KOPT-K1 (cell line): ENCODE results near the gene NEURL4.

Experiments
- H3K27ac ChIP-seq: fragments of 200-600 bp; sonication (generic); 2 replicates; pipeline ENCODE4 v1.5.1; 2016; ENCODE audit warnings: antibody characterized with exemption, mild to moderate bottlenecking, low read depth, low read length; ENCODE audit not compliant: poor library complexity, severe bottlenecking
- H3K36me3 ChIP-seq: fragments of 200-600 bp; sonication (generic); 2 replicates; pipeline ENCODE4 v1.5.1; 2017; ENCODE audit warnings: antibody characterized with exemption, mild to moderate bottlenecking, low read length, moderate library complexity; ENCODE audit not compliant: insufficient read depth
- H3K9me3 ChIP-seq: fragments of 200-600 bp; sonication (generic); 2 replicates; pipeline ENCODE4 v1.5.1; 2017; ENCODE audit warnings: antibody characterized with exemption, low read length, mild to moderate bottlenecking; ENCODE audit not compliant: insufficient read depth, poor library complexity, severe bottlenecking

NEURL4 gene

DNA sequence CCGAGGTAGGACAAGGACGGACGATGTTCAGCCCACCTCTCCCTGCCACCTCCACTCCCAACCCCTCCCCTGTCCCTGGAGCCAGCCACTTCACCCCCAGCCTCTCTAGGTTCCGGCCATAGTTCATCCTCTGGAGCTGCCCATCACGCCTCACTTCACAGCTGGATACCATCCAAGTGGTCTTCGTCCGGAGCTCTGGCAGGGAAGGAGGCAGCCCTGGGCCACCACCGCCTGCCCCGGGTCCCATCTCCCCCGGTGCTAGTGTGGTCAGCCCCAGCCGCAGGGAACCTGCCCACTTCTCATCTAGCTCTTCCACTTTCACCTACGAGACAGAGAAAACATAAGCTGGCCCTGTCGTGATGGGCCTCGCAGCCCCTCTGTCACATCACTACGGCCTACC is 7.7 kb downstream of the NEURL4 start:
- no peaks in the 10 kb centered on the region for H3K9me3 ChIP-seq
- no peak overlapping the region for H3K27ac ChIP-seq
- H3K36me3 ChIP-seq, result peaks cover 89% of the 10 kb centered on the region

DNA sequence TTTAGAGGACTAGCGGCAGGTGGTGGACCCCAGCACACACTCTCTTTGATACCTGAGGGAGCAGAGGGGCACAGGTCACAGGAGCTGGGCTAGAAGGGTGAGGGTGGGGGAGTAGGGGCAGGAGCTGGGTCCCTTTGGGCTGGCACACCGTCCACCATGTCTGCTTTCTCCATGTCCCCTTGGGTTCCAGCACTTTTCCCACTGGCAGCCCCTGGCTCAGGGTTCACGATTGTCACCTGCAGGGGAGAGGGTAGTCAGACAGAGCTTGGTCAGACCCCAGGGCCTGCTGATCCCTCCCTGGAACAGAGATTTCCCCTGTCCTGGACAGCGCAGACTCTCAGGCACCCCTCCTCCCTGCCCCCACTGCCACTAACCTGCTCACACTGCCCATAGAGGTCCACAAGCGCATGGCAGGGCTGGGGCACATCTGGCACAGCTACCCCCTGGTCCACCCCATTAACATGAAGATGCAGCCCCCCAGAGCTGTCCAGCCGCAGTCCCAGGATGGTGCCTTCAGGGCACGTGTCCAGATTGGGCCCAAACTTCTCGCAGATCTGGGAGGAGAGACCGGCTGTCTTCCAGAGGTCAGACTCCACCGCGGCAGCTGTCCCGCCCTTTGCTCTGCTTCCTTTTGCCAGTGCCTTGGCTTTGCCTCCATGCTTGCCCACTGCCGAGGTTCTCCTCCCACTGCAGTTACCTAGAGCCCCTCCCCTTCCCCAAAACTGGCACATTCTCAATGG is 10.8 kb downstream of the NEURL4 start:
- H3K9me3 ChIP-seq, result no peaks in the 10 kb centered on the region
- H3K36me3 ChIP-seq, result peaks cover 73% of the 10 kb centered on the region
- no peak overlapping the region for H3K27ac ChIP-seq

DNA sequence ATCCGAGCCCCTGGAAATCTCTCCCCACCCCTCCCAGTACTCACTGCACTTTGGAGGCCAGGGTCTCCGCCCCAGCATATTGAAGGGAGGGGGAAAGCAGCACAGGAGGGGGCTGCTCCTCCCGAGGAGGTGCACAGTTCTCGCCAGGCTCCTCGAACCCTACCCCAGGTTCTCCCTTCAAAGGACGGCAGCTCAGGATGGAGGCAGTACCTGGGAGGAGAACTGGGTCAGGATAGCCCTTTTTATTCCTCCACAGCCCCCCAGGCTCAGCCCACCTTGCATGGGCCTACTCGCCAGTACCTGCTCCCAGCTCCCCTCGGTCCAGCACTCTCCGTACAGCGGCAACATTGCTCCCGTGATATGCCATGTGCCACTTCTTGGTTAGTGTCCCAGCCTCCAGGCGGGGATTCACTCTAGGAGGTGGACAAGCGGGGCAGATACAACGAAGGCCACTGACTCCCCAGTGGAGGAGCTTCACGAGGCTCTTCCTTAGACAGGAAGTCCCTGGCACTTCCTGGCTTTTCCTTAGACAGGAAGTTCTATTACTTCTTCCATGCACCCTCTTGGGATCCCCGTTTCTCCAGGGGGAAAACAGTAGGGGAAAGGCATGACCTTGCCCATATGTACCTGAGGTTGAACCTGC is 11.9 kb downstream of the NEURL4 start:
- H3K9me3 ChIP-seq, result no peaks in the 10 kb centered on the region
- no peak overlapping the region for H3K27ac ChIP-seq
- H3K36me3 ChIP-seq, result peaks cover 73% of the 10 kb centered on the region

DNA sequence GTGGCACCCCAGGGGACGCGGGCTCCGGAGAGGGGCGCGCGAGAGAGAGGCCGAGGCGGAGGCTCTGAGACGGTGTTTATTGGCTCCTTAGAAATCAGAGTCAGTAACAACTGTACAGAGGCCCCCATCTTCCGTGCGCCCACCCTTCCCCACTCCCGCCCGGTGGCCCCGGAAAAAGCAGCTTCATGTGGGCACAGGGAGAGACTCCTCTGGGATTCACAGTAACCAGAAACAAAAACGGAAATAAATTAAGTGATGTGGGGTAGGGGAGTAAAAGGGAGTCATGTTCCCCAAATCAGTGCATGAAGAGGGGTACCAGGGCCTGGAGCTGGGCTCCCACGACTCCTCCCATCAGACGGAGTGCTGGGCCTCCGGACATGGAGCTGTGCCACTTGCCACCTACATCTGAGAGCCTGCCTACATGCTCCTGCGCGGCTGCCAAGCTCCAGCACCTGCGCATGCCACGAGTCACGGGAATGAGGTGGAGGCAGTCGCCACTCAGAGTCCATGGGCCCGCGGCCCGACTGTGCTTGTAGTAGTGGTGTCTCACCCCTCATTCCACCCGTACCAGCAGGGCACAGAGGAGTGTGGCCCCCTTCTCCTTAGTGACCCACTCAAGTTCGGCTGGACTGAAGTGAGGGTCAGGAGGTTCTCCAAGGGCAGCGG is 13.4 kb downstream of the NEURL4 start:
- H3K9me3 ChIP-seq, result no peaks in the 10 kb centered on the region
- H3K36me3 ChIP-seq, result peaks cover 73% of the 10 kb centered on the region
- H3K27ac ChIP-seq, result peak overlapping the region; percentile 78

DNA sequence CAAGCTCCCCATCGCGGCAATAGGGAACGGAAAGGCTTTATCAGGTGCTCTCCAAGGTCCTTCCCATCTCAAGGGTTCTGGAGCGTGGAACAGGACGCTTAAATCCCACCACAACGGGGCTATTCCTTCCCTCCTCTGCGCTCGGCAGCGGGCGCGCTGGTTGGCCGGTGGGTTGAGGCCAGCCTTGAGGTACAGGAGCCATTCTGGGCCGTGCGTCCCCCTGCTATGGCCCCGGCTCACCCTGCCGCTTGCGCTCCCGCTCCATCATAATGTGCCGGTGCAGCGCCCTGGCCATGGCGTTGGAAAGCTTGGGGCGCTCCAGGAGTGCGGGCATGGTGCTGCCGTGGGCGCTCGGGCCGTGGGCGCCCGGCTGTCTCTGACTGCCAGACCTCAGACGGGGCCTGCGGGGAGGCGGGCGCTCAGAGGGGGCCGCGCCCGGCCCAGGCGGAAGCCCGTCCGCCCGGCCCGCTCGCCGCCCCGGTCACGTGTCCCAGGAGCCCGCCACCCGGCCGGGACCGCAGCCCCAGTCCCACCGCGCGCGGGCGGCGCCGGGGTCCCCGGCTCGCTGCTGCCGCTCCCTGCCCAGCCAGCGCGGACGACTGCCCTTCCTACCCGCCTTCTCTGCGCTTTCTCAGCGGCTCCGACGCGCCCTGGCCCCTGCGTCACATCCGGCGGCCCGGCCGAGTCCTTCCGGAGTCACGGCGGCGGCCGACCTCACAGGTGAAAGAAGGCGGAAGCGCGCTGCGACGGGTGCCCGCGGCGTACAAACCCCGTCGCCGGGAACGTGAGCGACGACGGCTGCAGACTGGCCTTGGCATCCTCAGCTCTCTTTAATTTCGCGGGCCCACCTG is 14.2 kb downstream of the NEURL4 start, which contains the start of gene GPS2:
Gene GPS2, minus strand, starts transcription at position 642 of the 851 bp plus-strand sequence. Its CDS starts 308 bp downstream, at position 334.
- no peaks in the 10 kb centered on the region for H3K9me3 ChIP-seq
- peaks cover 73% of the 10 kb centered on the region for H3K36me3 ChIP-seq
- H3K27ac ChIP-seq, result peak within 1 kb of the TSS; percentile 78

DNA sequence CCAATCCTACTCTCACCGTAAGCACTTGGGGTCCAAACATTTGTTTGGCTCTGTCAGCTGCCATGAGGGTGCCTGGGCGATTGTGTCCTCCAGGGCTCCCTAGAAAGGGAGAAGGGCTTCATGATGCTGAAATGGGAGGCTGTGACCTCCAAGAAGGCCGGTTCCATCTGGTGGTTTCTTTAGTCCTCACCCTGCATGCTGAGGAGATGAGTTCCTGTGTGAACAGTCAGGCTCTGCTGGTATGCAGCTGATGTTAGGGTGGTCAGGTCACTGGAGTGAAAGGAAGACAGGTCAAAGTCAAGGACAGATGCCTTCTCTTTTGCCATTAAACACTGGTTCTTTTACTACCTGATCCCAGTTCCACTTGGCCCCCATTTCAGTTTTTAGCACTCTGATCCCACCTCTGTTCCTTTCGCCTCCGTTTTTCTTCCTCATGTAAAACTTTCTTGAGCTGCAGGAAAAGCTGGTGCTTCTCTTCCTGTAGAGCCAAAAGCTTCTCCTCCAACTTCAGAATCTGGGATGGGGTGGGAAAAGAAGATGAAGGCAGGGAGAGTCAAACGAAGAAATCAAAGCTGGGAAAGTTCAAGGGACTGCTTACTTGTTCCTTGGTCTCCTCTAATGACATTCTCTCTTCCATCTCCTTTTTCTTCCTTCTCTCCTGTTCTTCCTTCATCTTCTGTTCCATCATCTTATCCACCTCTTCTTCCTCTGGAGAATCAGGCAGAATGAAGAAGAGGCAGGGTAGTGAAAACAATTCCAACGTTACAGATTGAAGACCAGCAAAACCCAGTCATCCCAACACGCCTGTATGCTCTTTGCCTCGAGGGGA is 15.0 kb downstream of the NEURL4 start:
- Histone ChIP-seq H3K36me3 (peaks cover 81% of the 10 kb centered on the region), H3K27ac (peak overlapping the region; percentile 78), H3K9me3 (no peaks in the 10 kb centered on the region)

DNA sequence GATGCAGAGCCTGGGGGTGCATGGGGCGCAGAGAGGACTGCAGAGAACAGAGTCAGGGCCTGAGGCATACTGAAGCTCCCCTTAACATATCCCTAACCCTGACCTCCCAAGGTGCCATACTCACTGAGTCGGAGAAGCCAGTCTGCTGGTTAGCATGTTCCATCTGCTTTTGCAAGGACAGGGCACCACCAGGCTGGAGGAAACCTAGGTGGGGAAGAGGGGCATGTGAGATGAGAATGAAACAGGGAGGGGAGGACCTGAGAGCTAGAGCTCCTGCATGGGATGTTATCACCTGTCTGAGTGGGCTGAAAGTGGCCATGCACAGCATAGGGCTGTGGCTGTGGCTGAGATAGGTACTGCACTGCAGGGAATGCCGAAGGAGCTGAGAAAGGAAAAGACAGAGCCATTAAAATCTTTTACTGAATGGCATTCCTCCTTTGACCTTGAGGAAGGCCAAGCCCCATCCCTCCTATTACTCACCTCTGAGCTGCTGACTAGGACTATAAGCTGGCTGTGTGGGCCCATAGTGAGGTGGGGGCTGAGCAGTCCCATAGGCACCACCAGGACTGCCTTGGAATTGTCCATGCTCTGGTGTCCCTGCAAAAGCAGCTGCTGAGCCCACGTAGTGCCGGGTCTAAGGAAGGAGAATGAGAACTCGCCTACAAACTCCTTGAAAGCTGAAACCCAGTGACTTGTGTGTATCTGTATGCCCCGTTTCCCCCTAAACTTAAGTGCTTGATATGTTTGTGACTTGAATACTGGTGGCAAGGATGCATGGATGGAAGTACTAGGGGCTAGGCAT is 15.8 kb downstream of the NEURL4 start:
- Histone ChIP-seq H3K36me3 (peaks cover 74% of the 10 kb centered on the region), H3K27ac (no peak overlapping the region), H3K9me3 (no peaks in the 10 kb centered on the region)

DNA sequence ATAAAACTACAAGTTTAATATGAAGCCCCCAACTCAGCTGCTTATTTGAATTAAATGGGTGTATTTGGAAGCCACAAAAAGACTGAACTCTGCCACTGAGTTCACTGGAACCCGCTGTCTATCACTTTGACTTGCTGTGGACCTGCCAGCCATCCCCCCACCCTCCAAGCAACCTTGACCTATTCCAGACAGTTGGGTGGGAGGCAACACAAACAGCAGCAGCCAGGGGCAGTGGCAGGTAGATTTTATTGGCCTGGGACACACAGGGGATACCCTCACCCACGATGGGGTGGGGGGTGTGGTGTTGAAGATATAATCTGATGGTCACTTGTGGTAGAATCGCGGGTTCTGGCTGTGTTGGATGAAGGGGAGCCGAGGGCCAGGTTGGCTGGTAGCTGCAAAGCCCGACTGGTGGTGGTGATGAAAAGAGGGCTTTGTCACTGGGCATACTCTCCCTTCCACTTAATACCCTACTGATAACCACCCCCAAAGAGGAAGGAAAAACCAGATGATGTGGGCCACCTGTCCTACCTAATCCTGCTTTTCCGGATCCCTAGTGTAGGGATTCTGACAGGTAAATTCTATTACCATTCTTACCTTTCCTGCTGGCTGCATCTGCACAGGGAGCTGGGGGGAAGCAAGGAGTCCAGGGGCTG is 16.6 kb downstream of the NEURL4 start:
- peaks cover 67% of the 10 kb centered on the region for H3K36me3 ChIP-seq
- H3K9me3 ChIP-seq, result no peaks in the 10 kb centered on the region
- H3K27ac ChIP-seq, result no peak overlapping the region

DNA sequence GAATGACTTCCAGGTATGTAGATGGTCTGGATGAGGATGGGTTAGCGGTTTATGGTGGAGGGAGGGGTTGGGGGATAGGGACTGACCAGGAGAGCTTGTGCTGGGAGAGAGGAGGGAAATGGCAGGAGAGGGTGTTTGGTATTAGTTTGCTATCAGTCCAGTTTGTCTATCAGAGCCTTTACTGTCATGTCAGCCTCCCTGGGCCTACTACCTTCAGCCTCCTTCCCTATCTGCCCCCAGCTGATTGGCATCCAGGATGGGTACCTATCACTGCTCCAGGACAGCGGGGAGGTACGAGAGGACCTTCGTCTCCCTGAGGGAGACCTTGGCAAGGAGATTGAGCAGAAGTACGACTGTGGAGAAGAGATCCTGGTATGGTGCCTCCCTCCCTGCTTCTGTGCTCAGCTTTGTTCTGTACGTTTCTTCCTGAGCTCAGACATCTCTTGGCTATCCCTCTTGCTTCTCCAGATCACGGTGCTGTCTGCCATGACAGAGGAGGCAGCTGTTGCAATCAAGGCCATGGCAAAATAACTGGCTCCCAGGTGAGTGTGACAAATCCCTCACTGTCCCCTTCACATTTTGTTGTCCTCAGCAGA is 17.9 kb downstream of the NEURL4 start:
- H3K27ac ChIP-seq, result no peak overlapping the region
- H3K36me3 ChIP-seq, result peaks cover 57% of the 10 kb centered on the region
- H3K9me3 ChIP-seq, result no peaks in the 10 kb centered on the region

DNA sequence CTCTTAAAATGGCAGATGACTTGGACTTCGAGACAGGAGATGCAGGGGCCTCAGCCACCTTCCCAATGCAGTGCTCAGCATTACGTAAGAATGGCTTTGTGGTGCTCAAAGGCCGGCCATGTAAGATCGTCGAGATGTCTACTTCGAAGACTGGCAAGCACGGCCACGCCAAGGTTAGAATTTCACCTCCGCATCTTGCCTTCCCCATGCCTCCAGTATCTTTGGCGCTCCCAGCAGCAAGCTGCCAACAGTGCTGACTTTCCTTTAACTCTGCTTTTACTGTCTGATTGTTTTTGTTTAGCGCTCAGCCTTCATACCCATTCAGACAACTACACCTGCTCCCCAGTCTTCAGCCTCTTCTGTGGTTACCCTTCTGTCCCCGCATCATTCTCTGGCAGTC is 19.5 kb downstream of the NEURL4 start:
- Histone ChIP-seq H3K9me3 (no peaks in the 10 kb centered on the region), H3K27ac (peak overlapping the region; percentile 95), H3K36me3 (peaks cover 52% of the 10 kb centered on the region)

DNA sequence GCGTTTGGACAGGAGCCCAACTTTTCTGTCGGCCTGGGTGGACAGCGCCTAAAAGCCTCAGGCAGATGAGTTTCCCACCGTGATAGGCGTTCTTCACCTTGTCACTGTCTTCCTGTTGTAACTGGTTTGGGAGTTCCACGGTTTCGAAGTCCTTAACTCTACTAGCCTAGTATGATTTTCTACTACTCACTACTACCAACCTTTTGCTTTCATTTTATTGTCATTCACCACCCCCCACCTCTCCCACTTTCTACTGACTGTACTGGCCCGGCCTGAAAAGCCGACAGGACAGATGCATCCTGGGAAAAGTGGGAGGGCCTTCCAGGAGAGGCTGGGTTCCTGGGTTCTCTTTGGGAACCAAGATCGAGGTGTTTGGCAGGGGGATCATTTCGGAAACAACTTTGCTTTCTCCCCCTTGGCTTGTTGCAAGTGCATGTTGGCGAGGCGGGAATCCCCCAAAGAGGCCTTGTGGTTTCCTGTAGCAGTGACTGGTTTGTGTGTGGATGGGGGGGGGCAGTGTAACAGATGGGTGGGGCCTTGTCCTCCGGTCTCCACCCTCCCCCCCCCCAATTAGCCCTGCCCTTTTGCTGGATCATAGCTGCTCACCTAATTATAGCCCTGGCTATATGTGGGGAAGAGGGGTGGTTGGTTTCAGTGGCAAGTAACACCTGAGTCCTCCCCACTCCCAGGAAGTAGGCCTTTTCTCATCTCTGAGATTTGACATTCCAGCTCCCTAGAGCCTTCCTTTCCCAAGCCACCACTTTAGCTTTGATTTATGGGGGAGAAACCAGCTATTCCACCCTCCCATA is 20.3 kb downstream of the NEURL4 start:
- no peaks in the 10 kb centered on the region for H3K9me3 ChIP-seq
- H3K27ac ChIP-seq, result peak overlapping the region; percentile 95
- H3K36me3 ChIP-seq, result peaks cover 48% of the 10 kb centered on the region
